ENCODE results near the gene CAPN13. TPM values are rescaled to one million over a fixed set of nuclear protein-coding genes. Genes with fewer than 3 reads are reported as not detected.

Gene CAPN13
- total RNA-seq, 3 donors from 2014 or later: 33.8 to 44.6 TPM; not detected in 1

DNA sequence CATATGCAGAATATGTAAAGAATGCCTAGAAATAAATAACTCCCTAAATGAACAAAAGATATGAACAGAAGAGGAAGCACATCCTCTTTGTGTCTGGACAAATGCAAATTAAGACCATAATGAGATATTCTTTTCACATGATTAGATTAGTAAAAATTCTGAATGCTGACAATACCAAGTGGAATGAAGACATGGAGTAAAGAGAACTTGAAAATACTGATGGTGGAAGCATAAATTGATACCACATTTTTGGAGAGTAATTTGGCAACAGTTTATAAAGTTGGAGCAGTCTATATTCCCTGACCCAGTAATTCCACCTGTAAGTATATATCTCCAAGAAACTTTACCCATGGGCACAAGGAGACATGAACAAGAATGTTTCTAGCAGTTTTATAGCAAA lies 130.0 kb downstream of the CAPN13 start:
- Histone ChIP-seq H3K27me3 (no peaks in the 10 kb centered on the region), H3K36me3 (no peaks in the 10 kb centered on the region), H3K27ac (no peak overlapping the region), H3K4me3 (no peak overlapping the region), H3K4me1 (no peaks in the 10 kb centered on the region), H3K9me3 (no peaks in the 10 kb centered on the region)
- intact Hi-C loops (cut with DNase I; ENCODE audit: low total_unique reads): no loop called here
- TF ChIP-seq POLR2A (IDR thresholded peaks at IDR 0.05) (no peak), POLR2AphosphoS5 (IDR thresholded peaks at IDR 0.05) (no peak), CTCF (IDR thresholded peaks at IDR 0.05) (no peak)
- no peak for DNase-seq (ENCODE audit: low spot score in 2 of 2)

GRCh38 chr2:30675758-30676157 lies 131.5 kb downstream of the CAPN13 start:
- intact Hi-C loops (cut with DNase I; ENCODE audit: low total_unique reads): no loop called here
- no peaks in the 10 kb centered on the region for H3K4me1 ChIP-seq
- H3K9me3 ChIP-seq: no peaks in the 10 kb centered on the region
- H3K36me3 ChIP-seq: no peaks in the 10 kb centered on the region
- no peak overlapping the region for H3K27ac ChIP-seq
- no peak for DNase-seq (ENCODE audit: low spot score in 2 of 2)
- no peaks in the 10 kb centered on the region for H3K27me3 ChIP-seq
- no peak overlapping the region for H3K4me3 ChIP-seq
- TF ChIP-seq POLR2AphosphoS5 (IDR thresholded peaks at IDR 0.05) (no peak), POLR2A (IDR thresholded peaks at IDR 0.05) (no peak), CTCF (IDR thresholded peaks at IDR 0.05) (no peak)

GRCh38 chr2:30673127-30673526 lies 134.1 kb downstream of the CAPN13 start:
- Histone ChIP-seq H3K27me3 (no peaks in the 10 kb centered on the region), H3K27ac (no peak overlapping the region), H3K4me1 (no peaks in the 10 kb centered on the region), H3K9me3 (peaks cover 0 to 7% of the 10 kb centered on the region in 2 donors), H3K36me3 (no peaks in the 10 kb centered on the region), H3K4me3 (no peak overlapping the region)
- no peak for DNase-seq (ENCODE audit: low spot score in 2 of 2)
- TF ChIP-seq POLR2AphosphoS5 (IDR thresholded peaks at IDR 0.05): no peak
- TF ChIP-seq POLR2A (IDR thresholded peaks at IDR 0.05): no peak
- no peak for TF ChIP-seq CTCF (IDR thresholded peaks at IDR 0.05)
- intact Hi-C loops (cut with DNase I; ENCODE audit: low total_unique reads): no loop called here

Data from breast epithelium (tissue), 4 donors.